ENCODE results near the gene KCNG2.

DNA sequence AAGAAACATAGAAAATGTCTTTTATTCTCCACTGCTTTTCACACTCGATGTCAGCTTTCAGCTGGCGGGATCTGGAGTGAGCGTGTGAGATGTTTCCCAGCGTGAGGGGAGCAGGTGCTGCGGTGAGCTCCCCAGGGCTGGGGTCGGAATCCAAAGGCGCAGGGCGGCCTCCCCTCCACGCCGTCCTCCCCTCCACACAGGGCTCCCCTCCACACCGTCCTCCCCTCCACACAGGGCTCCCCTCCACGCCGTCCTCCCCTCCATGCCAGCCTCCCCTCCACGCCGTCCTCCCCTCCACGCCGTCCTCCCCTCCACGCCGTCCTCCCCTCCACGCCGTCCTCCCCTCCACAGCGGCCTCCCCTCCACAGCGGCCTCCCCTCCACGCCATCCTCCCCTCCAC, 26.9 kb upstream of the KCNG2 start:
- TF ChIP-seq, protein P1, sequence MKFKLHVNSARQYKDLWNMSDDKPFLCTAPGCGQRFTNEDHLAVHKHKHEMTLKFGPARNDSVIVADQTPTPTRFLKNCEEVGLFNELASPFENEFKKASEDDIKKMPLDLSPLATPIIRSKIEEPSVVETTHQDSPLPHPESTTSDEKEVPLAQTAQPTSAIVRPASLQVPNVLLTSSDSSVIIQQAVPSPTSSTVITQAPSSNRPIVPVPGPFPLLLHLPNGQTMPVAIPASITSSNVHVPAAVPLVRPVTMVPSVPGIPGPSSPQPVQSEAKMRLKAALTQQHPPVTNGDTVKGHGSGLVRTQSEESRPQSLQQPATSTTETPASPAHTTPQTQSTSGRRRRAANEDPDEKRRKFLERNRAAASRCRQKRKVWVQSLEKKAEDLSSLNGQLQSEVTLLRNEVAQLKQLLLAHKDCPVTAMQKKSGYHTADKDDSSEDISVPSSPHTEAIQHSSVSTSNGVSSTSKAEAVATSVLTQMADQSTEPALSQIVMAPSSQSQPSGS (IDR thresholded peaks at IDR 0.05; ENCODE audit: low read length) = no peak
- no peak for TF ChIP-seq POLR2AphosphoS5 (IDR thresholded peaks at IDR 0.05; ENCODE audit: low read depth, low read length)
- TF ChIP-seq, protein P2, sequence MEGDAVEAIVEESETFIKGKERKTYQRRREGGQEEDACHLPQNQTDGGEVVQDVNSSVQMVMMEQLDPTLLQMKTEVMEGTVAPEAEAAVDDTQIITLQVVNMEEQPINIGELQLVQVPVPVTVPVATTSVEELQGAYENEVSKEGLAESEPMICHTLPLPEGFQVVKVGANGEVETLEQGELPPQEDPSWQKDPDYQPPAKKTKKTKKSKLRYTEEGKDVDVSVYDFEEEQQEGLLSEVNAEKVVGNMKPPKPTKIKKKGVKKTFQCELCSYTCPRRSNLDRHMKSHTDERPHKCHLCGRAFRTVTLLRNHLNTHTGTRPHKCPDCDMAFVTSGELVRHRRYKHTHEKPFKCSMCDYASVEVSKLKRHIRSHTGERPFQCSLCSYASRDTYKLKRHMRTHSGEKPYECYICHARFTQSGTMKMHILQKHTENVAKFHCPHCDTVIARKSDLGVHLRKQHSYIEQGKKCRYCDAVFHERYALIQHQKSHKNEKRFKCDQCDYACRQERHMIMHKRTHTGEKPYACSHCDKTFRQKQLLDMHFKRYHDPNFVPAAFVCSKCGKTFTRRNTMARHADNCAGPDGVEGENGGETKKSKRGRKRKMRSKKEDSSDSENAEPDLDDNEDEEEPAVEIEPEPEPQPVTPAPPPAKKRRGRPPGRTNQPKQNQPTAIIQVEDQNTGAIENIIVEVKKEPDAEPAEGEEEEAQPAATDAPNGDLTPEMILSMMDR (IDR thresholded peaks at IDR 0.05; ENCODE audit: control extremely low read depth in 1 of 3, insufficient read depth in 1 of 3, low read depth in 1 of 3, low read length in 3 of 3) = no peak
- no peak for TF ChIP-seq EZH2 (IDR thresholded peaks at IDR 0.05; ENCODE audit: low read depth, low read length, severe bottlenecking)
- TF ChIP-seq TAF1 (IDR thresholded peaks at IDR 0.05; ENCODE audit: low read depth, low read length) = no peak
- TF ChIP-seq RFX5 (IDR thresholded peaks at IDR 0.05; ENCODE audit: borderline replicate concordance, low read depth, low read length) = no peak
- TF ChIP-seq POLR2A (IDR thresholded peaks at IDR 0.05; ENCODE audit: control extremely low read depth in 1 of 2, low read depth in 2 of 2, low read length in 2 of 2) = no peak

All from H1 (cell line).